NCI-H345 treated with DMSO at 0.1 percent for 48 hours (cell line): ENCODE results near the gene MAMSTR.

Source experiments
- DNase-seq: peaks from one replicate; lab custom pipeline; 2025; ENCODE audit not compliant: unreplicated experiment; lab: John Stamatoyannopoulos, UW

The MAMSTR gene

DNA sequence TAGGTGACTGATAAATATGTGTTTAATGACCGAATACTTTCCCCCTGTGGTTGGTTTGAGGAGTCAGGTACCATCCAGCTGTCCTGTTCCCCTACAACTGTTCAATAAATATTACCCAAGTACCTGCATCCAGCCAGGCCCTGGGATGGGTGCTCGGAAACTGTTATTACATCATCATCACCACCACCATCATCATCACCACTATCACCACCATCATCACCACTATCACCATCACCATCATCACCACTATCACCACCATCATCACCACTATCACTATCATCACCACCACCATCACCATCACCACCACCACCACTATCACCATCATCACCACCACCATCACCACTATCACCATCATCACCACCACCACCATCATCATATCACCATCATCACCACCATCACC lies 50.8 kb downstream of the MAMSTR start:
- no peak for DNase-seq

DNA sequence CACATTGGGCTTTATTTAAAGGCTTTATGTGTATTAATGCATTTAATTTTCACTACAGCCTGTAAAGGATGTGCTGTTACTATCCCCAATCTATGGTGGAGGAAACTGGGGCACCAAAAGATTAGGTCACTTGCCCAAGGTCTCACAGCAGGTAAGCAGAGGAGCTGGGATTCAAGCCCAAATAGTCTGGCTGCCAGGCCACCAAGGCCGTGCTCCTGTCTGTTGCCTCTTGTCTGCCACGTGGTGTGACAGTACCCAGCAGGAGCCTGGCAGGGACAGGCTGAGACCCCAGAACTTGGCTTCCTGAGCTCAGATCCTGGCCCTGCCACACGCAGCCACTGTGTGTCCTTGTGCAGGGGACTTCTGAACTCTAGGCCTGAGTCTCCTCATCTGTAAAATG lies 51.2 kb downstream of the MAMSTR start:
- DNase-seq: no peak

DNA sequence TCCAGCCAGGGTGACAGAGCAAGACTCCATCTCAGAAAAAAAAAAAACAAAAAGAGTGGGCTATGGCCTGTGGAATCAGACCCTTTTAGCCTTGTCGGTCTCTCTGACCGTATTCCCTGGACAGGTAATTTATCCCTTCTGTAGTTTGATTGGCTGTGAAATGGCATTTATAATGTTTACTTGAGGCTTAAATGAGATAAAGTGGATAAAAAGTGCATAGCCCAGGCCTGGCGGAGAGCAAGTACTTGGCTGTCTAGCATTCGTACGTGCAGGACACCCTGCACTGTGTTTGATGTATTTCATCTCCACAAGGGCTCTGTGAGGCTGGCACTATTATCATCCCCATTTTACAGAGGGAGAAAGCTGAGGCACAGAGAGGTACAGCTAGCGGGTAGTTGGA lies 53.7 kb downstream of the MAMSTR start:
- no peak for DNase-seq

DNA sequence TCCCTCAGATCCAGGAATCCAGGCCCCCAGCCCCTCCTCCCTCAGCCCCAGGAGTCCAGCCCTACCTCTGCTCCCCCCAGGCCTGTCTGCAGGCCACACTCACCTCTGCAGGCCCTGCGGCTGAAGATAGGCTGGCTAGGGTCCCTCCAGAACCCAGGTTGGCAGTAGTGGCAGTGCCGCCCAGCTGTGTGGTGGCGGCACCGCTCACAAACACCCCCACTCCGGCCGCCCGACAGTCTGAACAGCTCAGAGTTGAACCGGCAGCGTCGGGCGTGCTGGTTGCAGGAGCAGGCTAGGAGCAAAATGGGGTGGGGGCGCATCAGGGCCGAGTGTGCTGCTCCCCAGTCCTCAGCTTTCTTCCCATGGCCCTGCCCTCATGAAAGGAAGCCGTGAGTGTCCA lies 55.0 kb downstream of the MAMSTR start:
- DNase-seq: no peak

DNA sequence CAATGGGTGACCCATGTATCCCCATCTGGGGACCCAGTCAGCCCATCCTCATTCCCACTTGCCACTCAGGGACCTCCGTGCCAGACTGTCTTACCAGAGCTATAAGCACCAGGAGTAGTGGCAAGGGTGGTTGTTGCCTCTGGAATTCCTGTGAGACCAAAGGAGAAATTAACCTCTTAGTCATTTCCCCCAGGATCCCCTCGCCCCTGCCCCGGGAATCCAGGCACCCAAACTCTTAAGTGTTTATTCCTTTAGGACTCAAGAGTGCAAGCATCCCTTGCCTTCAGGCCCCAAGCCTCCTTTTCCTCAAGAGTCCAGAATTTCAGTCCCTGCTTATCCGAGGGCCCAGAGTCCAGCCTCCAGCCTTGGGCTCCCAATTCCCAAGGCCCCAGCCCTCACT lies 55.9 kb downstream of the MAMSTR start:
- no peak for DNase-seq
